HG03457 (cell line): ENCODE measurements around the gene GNB5.
"Not testable (repeated sequence)": the region's sequence is repeated elsewhere in the genome, so short reads cannot be mapped to it uniquely, and the experiment has no call there.

ENCODE experiments used
- ATAC-seq: cut with Tn5 transposase; IDR thresholded peaks from one replicate; pipeline ENCODE4 v1.9.1; 2021; ENCODE audit warnings: moderate number of reproducible peaks; ENCODE audit not compliant: unreplicated experiment

Gene GNB5

DNA sequence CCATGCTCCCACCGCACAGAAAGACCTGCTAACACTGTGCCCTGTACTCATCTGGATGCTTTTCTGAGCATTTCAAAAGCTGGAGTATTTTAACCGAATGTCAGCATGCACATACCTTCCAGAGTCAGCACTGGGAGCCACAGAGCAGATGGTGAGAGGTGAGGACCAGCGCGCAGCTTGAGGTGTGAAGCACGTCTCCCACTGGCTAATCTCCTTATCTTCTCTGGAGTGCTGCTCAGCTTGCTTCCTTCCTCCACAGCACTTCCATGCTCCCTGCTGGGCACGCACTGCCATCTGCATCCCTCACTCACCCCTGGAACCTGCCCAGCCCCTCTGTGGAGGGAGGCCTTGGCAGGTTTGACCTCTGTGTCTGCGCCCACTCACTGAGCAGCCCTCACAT, at the start of gene GNB5:
TSS of gene GNB5 (minus strand) at position 186 of the 400 bp plus-strand sequence. CDS start 6,716 bp downstream, outside the sequence.
- ATAC-seq = no peak

DNA sequence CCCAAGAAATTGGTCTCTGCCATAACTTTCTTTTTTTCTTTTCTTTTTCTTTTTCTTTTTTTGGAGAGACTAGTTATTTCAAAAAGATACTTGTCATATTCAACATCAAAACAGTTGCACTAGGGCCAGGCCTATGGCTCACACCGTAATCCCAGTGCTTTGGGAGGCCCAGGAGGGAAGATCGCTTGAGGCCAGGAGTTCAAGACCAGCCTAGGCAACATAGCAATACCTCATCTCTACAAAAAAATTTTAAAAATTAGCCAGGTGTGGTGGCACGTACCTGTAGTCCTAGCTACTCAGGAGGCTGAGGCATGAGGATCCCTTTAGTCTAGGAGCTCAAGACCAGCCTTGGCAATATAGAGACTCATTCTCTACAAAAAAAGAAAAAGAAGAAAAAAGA, 49.0 kb upstream of the GNB5 start:
- ATAC-seq = no peak

DNA sequence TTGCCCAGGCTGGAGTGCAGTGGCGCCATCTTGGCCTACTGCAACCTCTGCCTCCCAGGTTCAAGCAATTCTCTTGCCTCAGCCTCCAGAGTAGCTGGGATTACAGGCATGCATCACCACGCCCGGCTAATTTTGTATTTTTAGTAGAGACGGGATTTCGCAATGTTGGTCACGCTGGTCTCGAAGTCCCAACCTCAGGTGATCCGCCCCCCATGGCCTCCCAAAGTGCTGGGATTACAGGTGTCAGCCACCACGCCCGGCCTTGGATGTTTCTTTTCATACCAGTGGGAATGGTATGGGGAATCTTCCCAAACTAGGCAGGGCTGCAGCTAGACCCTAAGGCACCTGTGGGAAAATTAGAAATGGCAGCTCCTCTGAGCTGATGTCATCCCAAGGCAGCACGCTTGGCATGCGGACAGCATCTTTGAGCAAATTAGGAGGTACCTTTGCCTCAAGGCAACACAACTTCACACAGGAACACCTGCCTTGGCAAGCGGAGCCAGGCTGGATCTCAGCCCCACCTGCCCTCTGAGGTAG, 47.9 kb upstream of the GNB5 start:
- ATAC-seq = not testable (repeated sequence)

DNA sequence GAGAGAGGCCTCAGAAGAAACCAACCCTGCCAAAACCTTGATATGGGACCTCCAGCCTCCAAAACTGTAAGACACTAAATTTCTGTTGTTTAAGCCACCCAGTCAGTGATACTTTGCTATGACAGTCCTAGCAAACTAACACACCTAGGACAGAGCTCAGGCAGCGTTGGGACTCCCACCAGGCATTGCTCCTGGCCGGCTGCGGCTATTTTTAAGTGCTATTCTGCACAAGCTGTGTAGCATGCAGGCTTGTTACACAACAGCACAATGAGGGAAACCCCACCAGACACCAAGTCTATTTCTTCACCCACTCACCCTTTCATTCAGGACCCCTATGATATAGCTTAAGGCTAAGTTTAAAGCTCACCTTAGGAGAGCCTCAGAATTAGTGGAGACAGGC, 47.0 kb upstream of the GNB5 start:
- no peak for ATAC-seq

DNA sequence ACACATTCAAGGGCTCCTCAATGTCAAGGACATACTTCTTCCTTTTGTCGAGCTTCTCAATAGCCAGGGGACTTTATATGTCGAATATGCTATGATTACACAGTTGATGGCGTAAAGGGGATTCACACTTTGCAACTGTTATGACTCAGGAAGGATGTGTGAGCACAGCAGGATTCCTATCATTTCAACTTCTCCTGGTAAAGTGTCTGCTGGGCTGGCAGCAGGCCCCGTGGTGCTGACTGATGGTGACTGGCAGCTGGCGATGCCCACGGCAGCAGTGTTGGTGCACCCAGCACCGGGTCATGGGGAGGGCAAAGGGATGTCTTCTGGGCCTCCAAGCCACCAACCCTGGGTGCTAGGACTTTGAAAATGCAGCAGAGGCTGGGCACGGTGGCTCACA, 44.8 kb upstream of the GNB5 start:
- no peak for ATAC-seq

DNA sequence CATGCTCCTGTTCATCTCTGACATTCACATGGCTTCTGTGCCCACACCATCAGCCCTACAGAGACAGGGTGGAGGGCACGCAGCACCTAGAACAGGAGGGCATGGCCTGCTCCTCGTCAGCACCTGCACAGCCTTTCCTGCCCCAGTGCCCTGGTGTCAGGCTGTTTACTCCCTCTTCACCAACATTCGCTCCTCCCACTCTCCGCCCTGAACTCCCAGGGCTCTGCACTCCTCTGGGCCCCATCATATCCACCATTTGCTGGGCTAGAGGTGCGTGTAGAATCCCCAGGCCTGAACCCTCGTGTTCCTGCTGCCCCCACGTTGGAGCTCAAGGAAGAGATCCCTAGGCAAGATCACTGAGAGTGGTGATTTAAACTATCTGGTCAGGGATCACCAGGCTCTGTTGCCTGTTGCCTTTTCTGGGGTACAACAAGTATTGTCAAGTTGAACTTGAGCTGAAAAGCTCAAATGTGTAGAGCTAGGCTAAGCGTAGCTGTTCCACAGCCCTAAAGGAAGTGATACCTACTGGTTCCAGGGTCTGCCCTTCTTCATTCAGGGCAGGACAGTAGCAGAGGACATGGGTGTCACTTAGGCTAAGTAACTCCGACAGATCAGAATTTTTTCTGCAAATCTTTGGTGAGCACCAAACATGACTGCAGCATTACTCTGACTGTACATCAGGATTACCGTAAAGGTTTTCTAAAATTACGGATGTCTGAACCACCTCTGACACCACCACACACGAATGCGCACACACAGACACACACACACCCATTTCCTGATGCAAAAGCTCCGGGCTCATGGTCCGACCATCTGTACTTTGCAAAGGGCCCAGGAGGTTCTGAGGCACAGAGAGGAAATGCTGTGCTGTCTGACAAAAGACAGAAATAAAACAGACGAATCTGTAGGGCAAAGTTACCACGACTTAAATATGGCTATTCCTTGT, 43.7 kb upstream of the GNB5 start:
- no peak for ATAC-seq

DNA sequence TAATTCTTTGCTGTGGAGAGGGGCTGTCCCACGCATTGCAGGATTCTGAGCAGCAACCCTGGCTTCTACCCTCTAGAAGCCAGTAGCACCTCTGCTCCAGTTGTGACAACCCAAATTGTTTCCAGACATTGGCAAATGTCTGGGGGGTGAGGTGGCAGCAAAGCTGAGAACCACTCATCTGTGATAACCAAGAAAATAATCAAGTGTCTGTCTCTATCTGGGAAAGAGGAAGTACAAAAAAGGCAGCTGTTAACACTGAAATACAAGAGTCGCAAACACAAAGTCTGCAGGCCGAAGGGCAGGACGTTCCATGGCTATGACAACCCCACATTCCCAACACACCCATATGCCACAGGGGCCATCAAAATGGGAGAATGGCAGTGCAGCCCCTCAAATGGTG, 42.2 kb upstream of the GNB5 start:
- ATAC-seq = no peak

DNA sequence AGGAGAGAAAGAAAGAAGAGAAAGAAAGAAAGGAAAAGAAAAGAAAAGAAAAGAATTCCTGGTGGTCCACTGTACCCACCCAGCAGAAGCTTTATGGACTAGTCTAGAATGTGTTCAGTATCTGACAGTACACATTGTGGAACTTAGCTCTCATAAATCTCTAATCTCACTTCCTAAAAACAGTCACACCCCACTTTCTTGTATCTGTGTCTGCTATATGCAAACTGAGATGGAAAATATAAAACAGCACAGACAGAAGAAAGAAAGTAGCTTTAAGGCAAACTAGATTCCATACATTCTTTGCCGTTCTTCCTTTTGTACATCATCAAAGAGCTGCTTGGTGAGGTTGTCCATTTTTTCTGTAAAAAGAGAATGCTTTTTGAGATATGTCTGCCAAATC, 41.1 kb upstream of the GNB5 start:
- ATAC-seq = peak; percentile 46

DNA sequence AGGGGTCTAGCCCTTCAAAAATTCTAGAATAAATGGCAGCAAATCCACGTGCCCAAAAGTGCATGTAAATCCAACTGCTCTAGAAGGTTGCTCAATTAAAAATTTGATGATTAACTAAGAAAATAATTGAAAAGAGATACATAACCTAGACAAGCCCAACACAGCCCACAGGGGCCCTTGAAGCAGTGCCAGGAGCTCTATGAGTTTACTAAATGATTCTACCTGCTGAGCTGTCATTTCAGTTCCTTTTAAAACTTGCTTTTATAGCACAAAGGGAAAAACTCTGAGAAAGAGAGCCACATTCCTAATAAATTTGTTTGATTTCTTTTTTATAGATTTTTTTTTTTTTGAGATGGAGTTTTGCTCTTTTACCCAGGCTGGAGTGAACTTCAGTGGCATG, 38.9 kb upstream of the GNB5 start:
- ATAC-seq = no peak

DNA sequence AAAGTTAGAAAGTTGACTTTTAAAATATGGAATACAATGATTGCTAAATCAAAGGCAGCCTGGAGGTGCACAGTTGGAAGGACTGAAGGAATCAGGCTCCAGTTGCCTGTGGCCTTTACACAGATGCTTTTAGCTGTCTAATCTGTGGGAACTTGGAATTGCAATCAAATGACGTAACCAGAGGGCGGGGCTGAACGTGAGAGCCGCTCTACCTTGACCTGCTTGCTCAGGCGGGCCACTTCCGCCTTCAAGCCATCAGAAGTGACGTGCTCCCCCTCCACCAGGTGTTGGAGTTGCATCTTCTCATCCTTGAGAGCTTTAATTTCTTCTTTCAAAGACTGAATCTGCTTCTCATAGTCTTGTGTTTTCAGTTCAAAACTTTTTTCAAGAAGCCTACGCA, 37.7 kb upstream of the GNB5 start:
- ATAC-seq = no peak

DNA sequence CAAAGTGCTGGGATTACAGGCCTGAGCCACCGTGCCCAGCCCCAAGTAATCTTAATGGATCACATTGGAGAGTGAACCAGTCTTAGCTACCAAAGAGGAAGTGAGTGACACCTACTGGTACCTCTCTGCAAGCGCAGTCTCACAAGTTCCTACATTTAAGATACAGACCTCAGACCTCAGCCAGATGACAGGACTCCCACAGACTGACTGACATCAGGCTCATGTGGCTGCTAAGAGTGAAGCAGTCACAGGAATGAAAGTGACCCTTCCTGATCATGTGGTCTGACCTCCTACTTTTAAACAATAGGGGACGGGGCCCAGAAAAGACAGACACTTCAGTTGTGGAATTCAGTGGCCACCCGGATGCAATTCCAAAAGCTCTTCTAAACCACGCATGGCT, 36.3 kb upstream of the GNB5 start:
- ATAC-seq = peak; percentile 81

DNA sequence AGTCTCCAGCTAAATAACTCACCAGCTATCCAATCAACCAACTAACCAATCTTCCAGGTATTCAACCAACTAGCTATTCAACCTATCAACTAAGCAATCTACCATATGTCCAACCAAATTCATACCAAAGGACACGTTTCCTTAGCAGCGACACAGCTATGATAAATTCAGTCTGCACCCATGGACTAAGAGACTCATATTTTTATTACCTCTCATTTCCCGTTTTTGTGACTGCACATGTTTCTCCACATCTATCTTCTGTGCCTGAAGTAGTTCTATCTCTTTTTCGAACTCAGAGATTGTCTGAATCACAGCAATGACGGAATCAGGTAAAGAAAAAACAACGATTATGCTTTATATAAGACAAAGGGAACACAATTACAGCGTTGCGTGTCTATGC, 34.0 kb upstream of the GNB5 start:
- no peak for ATAC-seq

DNA sequence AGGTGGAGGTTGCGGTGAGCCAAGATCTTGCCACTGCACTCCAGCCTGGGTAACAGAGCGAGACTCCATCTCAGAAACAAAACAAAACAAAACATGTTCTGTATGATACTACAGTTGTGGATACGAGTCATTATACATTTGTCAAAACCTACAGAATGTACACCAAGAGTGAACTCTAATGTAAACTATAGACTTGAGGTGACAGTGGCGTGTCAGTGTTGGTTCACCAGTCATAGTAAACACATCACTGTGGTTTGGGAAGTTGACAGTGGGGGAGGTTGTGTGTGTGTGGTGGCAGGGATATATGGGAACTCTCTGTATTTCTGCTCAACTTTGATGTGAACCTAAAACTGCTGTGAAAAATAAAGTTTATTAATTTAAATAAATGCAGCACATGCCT, 33.0 kb upstream of the GNB5 start:
- no peak for ATAC-seq

DNA sequence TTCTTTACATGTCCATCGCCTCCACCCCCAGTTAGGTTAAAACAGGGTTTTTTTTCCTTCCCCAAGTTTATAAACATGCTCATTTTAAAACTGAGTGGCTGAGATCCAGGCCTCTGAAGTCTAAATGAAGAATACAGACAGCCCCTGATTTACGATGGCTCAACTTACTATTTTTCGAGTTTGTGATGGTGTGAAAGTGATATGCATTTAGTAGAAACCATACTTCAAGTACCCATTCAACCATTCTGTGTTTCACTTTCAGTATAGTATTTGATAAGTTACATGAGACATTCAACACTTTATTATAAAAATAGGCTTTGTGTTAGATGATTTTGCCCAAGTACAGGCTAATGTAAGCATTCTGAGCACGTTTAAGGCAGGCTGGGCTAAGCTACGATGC, 30.5 kb upstream of the GNB5 start:
- ATAC-seq = no peak

DNA sequence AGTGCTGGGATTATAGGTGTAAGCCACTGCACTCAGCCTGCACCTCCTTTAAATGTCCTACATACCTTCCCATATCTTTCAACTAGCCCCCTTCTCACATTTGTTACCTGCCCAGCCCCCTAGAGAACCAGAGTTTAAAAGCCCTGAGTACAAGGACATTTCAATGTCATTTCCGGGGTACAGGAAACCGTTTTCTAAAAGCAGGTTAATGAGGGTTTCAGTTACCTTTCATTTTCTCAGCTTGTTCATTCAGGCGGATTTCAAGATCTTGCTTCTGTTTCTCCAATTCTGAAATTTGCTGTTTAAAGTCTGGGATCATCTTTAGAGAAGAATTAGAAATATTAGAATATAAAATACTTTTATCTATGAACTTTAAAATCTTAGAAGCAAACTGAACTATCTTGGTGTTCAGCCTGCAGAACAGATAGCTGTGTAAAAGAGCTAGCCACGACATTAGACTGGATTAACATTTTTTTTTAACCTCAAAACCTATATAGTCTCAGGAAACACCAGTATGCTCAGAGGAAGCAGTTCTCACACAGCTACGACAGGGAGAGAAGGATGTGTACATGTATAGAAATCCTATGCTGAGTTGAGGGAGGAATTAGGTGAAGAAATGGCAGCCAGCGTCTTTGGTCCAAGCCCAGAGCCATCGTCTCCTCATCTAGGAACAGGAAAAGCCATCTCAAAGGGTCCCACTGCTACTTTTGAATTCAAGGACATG, 29.9 kb upstream of the GNB5 start:
- no peak for ATAC-seq

DNA sequence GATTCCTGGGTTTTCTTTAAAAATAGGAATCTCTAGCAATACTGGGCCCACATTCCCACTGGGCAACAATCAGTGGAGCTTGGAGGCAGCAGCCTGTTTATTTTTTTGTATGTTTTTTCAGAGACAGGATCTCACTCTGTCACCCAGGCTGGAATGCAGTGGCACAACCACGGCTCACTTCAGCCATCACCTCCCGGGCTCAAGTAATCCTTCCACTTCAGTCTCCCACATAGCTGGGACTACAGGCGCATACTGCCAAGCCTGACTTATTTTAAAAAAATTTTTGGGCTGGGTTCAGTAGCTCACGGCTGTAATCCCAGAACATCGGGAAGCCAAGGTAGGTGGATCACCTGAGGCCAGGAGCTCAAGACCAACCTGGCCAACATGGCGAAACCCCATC, 29.1 kb upstream of the GNB5 start:
- no peak for ATAC-seq

DNA sequence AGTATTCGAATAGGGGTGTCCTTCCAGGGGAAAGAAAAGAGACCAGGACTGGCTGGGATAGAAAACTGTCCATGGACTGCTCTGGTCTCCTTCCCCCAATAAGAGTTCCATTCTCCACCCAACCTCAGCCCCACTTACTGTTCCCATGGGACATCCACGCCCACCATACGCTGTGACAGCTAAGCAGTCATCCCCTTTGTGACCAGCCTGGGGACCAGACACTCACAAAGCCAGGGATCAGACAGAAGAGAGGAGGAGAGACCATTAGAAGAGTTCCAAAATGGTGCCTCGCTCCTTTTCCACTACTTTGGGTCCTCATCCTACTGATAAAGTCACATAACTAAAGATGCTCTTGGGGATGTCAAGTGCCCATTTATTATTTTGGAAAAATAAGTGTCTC, 27.6 kb upstream of the GNB5 start:
- no peak for ATAC-seq

DNA sequence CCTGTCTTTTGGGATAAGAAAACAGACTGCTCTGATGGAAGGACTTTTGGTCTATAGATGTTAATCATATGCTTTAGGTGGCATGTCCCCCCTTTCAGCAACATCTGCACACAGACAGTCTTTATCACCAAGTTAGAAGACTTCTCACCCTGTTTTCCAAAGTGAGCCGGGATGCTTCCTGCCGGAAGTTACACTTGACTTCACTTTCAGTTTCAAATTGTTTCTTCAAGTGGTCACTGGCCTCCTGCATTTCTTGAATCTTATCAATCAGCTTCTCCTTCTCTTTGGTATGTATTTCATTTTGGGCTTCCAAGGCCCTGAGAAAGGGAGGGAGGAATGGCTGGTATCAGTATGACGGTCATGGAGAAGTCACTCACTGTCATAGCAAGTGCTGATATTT, 27.2 kb upstream of the GNB5 start:
- ATAC-seq = no peak

DNA sequence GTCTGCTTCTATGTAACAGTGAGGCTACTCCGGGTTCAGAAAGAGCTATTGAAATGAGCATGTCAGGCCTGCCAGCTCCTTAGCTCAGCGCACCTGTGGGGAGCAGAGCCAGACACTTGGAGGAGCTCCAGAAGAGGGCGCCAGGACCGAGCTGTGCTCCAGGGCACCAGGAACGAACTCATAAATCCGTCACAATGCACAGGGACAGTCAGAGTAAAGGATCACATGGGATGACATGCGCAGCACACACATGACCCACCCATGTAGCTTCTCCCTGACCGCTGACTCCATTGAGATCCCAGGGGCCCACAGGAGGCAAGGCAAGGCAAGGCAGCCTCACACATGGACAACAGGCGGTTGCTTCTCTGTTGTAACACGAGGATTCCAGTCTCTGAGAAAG, 26.0 kb upstream of the GNB5 start:
- no peak for ATAC-seq

DNA sequence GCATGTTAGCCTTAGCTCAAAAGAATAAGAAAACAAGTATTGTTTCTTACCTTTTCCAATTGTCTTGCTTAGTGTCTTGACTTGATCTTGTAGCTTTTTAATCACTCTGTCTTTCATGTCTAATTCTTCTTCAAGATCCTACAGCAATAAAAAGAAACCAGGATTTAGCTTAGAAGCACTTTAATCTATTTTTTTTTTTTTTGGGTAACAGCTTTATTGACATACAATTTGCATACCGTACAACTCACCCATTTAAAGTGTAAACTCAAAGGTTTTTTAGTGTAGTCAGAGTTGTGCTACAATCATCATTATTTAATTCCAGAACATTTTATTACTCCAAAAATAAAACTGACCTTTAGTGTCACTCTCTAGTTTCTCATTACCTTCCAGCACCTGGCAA, 23.4 kb upstream of the GNB5 start:
- ATAC-seq = no peak

DNA sequence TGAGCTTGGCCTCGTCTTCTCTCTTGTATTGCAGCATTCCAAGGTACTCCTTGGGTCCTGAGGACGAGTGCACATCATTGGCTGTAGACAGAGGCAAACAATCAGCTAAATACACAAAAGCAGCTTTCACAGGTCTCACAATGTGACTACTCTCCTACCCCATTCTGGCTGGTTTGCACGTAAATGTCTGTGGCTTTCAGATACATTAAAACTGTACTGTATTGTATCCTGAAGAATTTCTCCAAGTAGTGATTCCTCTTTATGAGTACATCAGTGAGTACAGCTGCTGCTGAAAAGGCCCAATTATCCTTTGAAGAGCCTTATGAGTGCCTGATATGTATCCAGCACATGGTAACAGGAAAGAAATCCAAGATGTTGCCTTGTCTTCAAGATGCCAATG, 22.0 kb upstream of the GNB5 start:
- no peak for ATAC-seq
